GM12864 (cell line): ENCODE results near the gene PLCB3.

Experiments used
- DNase-seq: peaks from one replicate; pipeline ENCODE4 v3.0.0-alpha.2; 2011; ENCODE audit warnings: low read depth
- H3K4me3 ChIP-seq: 2 replicates; pipeline ENCODE4 v1.5.1; 2011; ENCODE audit warnings: mild to moderate bottlenecking, low read depth, low read length, control low read depth
- TF ChIP-seq, protein P1 (sequence below): IDR thresholded peaks from 2 replicates; pipeline ENCODE4 v1.5.1; 2011; ENCODE audit warnings: low read depth, mild to moderate bottlenecking, moderate library complexity, low read length, control low read depth, inconsistent platforms; ENCODE audit errors: missing control alignments

The PLCB3 gene

GRCh38 chr11:64230985-64231365 lies 20.4 kb upstream of the PLCB3 start:
- DNase-seq = no peak
- TF ChIP-seq, protein P1, sequence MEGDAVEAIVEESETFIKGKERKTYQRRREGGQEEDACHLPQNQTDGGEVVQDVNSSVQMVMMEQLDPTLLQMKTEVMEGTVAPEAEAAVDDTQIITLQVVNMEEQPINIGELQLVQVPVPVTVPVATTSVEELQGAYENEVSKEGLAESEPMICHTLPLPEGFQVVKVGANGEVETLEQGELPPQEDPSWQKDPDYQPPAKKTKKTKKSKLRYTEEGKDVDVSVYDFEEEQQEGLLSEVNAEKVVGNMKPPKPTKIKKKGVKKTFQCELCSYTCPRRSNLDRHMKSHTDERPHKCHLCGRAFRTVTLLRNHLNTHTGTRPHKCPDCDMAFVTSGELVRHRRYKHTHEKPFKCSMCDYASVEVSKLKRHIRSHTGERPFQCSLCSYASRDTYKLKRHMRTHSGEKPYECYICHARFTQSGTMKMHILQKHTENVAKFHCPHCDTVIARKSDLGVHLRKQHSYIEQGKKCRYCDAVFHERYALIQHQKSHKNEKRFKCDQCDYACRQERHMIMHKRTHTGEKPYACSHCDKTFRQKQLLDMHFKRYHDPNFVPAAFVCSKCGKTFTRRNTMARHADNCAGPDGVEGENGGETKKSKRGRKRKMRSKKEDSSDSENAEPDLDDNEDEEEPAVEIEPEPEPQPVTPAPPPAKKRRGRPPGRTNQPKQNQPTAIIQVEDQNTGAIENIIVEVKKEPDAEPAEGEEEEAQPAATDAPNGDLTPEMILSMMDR = no peak

DNA sequence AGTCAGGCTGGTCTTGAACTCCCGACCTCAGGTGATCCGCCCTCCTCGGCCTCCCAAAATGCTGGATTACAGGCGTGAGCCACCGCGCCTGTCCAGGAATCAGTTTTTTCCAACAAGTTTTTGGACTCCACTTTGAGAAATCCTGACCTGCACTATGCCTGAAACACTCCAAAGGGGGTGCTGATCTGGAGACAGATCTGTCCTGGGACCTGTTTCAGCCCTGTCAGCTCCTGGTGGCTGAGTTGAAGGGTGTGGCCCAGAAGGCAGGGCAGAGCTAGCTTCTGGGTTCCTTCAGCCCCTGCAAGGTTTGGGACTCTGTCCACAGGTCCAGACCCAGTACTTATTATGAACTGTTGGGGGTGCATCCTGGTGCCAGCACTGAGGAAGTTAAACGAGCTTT lies 19.8 kb upstream of the PLCB3 start:
- TF ChIP-seq, protein P1 = no peak
- DNase-seq = no peak
- H3K4me3 ChIP-seq = no peak overlapping the region

More at GRCh38 chr11:64230985-64231365, 20.4 kb upstream of the PLCB3 start:
- H3K4me3 ChIP-seq = peak overlapping the region; percentile 82

DNA sequence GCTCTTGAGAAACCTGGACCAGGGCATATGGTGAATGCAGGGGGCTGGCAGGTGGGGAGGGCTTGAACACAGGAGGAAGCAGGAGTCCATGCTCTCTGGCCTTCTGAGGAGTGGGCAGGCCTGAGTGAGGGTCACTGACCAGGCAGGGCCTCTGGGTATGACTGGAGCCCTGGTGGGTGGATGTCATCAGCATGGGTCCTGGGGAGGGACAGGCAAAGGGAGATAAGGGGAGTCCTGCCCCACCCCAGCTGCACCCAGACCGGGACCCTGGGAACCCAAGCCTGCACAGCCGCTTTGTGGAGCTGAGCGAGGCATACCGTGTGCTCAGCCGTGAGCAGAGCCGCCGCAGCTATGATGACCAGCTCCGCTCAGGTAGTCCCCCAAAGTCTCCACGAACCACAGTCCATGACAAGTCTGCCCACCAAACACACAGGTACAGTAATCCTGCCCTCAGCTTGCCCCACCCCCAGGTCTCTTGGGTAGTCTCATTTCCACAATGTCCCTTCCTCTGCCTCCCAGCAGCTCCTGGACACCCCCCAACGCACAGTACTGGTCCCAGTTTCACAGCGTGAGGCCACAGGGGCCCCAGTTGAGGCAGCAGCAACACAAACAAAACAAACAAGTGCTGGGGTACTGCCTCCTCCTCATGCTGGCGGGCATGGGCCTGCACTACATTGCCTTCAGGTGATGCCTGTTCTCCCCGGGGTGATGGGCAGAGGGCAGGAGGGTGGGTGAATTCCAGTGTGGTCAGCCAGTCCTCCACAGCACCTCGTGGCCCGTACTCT lies 19.0 kb upstream of the PLCB3 start:
- DNase-seq = no peak
- TF ChIP-seq, protein P1 = no peak
- H3K4me3 ChIP-seq = no peak overlapping the region

GRCh38 chr11:64232967-64233315 lies 18.4 kb upstream of the PLCB3 start:
- DNase-seq = no peak
- TF ChIP-seq, protein P1 = no peak
- no peak overlapping the region for H3K4me3 ChIP-seq

DNA sequence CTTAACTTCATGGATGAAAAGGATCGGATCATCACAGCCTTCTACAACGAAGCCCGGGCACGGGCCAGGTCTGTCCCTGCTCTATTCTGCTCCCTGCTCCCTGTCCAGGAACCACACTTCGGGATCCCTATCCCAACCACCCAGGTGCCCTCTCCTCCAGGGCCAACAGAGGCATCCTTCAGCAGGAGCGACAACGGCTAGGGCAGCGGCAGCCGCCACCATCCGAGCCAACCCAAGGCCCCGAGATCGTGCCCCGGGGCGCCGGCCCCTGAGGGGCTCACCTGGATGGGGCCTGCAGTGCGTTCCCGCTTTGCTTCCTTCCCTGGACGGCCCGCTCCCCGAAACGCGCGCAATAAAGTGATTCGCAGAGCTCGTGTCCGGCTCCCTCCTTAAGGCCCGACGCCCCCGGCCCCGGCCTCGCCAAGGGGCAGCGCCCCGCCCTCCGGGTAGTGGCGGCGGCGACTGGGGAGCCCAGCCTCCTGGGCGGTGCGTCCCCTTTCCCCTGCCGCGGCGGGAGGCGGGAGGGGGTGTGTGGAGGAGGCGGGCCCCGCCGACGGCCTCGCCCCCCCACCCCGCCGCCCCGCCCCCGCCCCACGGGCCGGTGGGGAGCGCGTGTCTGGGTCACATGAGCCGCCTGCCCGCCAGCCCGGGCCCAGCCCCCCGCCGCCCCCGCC lies 17.3 kb upstream of the PLCB3 start, which contains the start of gene VEGFB:
TSS of gene VEGFB (plus strand) at position 672 of the 674 bp plus-strand sequence. CDS start 250 bp downstream, outside the sequence.
- TF ChIP-seq, protein P1 = no peak
- DNase-seq = no peak
- peak within 1 kb of the TSS; percentile 63 for H3K4me3 ChIP-seq

DNA sequence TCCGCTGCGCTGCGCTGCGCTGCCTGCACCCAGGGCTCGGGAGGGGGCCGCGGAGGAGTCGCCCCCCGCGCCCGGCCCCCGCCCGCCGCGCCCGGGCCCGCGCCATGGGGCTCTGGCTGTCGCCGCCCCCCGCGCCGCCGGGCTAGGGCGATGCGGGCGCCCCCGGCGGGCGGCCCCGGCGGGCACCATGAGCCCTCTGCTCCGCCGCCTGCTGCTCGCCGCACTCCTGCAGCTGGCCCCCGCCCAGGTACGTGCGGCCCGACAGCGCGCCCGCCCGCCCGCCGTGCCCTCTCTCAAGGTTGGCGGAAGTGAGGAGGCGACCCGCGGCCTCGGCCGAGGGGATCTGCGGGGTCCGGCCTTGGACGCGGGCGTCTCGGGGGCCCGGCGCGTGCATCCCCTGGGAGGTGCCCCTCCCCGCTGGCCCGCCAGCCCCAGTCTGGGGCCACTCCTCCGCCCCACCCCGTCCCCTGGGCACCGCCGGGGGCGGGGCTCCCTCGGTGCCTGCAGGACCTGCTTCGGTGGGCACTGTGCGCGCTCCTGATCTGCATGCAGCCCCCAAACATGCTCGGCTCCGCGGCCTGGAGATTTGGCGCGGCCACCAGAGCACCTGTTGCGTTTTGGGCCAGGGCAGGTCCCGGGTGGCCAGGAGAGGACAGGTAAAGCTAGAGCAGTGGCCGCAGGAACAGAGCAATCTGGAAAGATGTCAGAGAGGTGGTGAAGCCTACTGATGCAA lies 16.5 kb upstream of the PLCB3 start:
- TF ChIP-seq, protein P1 = no peak
- no peak for DNase-seq
- peak overlapping the region; percentile 63 for H3K4me3 ChIP-seq
